Ammon's horn (tissue), 1 donor: Measurements from ENCODE around the gene FAM13C.

Experiments used
- DNase-seq: peaks from one replicate; pipeline ENCODE4 v3.0.0-alpha.2; 2016; ENCODE audit warnings: low spot score

Gene FAM13C

DNA sequence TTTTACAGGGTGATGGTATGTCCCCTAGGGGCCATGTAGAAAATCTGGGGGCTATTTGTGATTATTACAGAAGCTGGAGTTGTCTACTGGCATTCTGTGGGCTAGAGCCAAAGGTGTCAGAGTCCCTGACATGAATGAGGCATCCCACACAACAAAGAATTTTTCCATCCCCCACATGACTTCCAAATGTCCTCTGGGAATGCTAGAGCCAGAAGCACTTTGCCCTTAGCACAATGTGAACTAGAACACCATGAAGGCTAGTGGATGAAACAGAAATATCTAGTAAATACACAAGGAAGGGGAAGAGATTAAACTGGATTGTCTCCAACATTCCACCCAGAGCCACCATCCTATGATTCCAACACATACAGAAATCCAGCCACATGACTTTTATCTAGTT lies 46.9 kb downstream of the FAM13C start:
- no peak for DNase-seq

DNA sequence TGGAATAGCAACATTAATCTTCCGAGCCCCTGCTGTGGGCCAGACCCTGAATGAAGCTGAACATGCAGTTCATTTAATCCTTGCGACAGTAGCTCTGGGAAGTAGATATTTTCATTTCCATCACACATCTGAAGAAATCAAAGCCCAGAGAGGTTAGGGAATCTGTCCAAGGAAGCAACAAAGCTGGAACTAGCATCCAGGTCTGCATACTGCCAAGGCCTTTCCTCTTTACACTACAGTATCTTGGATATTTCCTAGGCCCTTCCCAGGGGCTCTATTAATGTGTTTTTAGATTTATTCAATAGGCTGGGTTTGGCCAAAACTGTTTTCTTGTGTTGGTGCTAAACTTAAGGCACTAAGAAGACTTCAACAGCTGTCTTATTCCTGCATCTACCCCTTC lies 48.1 kb downstream of the FAM13C start:
- DNase-seq: no peak

DNA sequence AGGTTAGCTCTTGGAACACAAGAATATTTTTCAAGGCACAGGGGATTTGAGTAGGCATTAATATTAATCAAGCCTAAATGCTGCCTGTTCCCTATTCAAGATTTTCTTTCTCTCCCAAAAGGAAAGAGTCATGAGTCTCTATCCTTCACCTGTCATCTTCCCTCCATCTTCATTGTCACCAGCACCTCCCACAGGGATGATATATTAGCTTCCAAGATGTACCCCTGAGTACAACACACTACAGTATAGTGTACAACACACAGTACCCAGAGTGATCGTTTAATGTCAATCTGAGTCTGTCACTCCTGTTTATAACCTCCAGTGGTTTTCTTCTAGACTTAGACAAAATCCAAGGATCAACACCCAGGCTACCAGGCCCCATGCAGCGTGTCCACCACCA lies 50.1 kb downstream of the FAM13C start:
- no peak for DNase-seq

DNA sequence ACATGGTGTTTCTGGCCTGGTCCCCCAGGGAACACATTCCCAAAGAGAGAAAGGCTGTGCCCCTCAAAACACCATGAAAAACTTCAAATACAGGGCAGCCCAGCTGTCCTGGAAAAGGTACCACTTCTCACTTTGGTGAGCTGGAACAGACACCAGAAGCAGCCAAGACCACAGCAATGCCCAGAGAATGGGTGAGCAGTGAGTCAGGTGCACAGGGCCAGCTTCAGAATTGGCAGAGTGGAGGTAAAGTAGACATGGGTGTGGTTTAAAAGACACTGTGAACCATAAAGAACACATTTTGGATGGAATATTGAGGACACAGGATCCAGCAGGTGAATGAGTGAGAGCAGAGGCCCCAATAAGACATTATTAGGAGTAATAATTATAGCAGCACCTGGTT lies 51.3 kb downstream of the FAM13C start:
- no peak for DNase-seq

DNA sequence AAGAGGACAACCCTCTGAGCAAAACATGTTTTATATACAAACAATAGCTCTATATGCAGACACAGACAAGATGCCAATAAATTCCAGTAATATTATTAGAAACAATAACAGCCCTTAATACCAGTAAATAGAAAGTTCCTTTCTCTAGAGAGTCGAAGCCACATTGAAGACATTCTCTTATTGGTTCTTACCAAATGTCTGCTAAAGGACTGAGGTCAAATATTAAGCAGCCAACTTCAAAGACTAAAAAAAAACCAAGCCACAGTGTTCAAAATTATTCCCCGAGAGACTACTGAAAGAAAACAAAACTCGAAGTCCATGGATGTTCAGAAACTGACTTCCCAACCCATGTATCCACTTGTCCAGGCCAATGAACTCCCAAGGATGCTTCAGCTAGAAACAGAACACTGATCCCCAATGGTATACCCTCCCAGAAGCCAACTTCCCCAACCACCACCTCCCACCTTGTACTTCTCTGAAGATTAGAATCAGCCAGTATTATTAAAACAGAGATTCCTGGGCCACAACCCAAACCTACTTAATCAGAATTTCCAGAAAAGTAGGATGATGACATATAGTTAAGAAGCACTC lies 51.9 kb downstream of the FAM13C start:
- DNase-seq: no peak

DNA sequence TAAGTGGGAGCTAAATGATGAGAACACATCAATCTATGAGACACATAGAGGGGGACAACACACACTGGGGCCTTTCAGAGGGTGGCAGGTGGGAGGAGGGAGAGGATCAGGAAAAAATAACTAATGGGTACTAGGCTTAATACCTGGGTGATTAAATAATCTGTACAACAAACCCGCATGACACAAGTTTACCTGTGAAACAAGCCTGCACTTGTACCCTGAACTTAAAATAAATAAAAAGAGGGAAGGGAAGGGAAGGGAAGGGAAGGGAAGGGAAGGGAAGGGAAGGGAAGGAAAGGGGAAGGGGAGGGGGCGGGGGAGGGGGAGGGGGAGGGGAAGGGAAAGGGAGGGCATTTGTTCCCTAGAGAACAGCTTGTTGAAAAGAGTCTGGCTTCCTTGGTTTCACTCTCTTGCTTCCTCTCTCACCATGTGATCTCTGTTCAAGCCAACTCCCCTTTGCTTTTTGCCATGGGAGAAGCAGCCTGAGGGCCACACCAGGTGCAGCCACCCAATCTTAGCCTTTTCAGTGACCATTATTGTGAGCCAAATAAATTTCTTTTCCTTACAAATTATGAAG lies 57.7 kb downstream of the FAM13C start:
- no peak for DNase-seq

DNA sequence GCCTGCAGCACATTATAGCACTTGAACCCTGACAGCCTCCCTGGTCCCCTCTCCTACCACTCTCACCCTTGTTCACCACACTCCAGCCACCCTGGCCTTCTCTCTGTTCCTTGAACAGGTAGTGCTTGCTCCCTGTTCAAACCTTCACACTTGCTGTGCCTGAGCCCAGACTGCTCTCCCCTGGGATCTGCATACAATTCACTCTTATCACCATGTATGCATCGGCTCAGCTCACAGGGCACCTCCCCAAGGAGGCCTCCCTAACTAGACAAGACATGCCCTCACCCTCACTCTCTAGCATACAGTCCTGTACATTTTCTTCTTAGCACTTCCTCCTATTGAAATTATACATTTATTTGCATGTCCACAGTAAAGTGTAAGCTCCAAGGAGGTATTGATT lies 59.3 kb downstream of the FAM13C start:
- no peak for DNase-seq

DNA sequence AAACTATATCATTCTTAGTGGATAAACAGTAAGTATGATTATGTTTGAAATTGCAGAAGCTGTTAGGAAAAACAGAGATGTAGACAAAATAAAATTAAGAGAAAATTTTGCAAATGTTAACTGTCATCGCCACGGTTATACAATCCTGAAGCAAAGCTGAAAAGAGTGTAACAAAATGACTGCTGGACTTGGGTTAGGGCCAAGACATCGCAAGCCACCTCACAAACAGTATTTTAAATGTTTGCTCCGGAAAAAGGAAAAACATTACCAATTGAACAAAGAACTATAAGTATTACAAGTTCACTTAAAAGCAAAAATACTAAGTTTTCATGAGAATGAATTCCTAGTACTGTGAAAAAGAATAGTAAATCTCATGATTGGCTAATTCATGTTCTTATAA lies 60.0 kb downstream of the FAM13C start:
- no peak for DNase-seq

DNA sequence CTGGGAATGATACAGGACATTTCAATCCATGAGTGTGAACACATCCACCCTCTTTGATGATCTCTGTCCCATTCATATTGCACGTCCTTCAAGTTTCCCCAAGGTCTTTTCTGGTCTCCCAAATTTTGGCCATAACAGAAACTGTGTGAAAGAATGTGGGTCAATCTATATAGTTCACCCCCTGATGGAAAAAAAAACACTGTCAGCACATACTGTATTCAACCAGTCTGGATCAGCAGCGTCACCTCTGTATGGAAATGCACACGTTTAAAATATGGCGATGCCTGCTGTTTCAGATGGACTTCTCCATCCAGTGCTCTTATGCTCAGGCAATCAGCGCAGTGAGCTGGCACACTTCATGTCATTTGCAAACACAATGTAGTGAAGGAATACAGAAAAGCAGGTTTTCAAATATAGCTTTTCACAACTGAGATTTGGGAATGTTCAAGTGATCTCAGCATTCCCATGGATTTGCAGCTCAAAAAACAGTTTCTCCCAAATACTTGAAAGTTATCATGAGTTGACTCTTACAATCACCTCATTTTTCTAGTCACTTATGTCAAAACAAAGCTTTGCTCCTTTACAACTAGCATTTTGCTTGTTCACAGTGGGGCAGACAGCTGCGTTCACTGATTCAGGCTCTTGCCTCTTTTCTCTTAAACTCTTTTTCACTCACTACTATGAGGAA lies 61.1 kb downstream of the FAM13C start:
- no peak for DNase-seq

DNA sequence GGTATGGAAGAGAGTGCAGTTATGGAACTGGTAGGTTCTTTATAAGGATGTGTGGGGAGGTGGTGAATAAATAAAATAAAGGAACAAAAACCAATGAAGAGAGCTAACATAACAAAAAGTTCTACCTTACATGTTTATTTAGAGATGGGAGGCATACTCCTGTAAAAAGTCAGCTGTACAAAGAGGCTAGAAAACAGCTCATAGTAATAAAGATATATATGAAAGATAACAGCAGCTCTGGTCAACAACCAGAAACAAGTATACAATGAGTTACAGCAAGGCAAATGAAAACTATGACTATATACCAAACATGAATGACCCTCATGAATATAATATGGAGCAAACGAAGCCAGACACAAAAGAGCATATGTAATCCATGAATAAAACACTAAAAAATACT lies 62.0 kb downstream of the FAM13C start:
- DNase-seq: no peak

DNA sequence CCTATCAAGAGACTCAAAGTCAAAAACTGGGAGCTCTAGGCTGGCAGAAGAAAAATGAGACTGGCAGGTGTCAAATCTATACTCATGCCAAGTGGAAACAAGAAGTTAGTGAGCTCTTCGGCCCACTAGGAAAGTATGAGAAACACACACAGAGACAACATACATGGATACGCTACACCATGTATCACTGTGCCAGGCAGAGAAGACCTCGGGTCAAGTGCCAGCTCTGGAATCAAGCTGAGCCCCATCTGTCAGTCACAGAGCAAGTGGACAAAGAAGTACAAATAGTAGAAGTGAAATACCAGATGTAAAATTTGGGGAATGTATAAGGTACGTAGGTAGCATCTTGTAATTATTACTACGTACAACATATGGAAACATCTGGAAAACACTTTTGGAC lies 62.4 kb downstream of the FAM13C start:
- no peak for DNase-seq

DNA sequence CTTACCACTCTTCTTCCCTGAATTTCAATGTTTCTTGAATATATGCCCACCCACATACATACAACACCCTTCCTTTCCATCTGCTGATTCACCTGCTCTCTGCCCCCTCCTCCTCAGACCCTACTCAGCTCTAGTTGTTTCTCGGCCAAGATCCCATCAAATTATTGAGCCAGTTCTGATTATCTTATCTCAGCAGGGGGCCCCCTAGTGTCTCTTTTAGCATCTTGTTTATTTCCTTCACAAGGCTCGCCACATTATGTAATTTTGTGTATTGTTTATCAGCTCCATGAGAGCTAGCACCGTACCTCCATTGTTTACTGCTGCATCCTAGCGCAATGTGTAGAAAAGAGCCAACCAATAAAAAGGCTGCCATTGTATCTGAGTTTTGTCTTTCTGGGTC lies 71.9 kb downstream of the FAM13C start:
- no peak for DNase-seq

DNA sequence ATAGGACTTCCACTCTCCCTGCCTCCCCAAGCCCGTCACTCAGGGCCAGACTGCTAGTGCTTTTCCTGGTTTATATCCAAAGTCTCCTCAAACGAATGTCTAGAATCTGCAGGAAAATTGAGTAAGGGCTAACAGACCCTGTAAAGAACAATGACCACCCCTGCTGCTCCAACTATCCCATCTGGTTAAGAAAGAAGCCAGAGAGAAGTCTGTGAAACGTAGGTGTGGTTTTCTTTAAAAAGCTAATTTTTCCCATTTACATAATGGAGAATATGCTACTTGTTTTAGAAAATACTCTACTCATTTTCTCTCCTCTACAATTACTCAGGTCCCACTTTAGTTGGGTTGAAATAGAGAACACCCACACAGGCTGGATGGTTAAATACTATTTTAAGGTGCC lies 72.5 kb downstream of the FAM13C start:
- DNase-seq: no peak

DNA sequence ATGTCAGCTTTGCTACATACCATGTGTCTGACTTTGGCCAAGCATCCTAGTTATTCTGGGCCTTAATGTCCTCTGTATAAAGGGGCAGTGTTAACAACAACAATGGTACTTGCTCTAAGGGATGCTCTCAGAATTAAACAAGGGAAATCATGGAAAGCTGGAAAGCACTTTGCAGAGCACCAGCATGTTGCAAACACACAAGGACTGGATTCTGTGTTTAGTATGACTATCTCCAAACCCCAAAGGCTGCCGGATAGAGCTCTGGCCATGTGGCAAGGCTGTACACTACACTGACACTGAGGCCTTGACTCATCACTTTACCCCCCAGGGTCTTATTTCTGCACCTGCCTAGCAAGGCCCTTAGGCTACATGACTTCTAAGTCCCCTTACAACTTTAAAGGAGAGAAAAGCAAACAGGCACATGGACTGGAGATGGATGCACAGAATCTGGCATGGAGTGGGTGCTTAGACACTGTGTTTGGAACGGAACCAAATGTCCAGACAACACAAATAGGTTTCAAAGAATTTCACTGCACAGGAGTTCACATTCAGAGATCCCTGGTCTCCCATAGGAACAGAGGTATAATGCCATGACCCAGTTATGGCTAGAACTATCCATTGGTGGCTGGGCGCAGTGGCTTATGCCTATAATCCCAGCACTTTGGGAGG lies 74.6 kb downstream of the FAM13C start:
- DNase-seq: peak; percentile 87

DNA sequence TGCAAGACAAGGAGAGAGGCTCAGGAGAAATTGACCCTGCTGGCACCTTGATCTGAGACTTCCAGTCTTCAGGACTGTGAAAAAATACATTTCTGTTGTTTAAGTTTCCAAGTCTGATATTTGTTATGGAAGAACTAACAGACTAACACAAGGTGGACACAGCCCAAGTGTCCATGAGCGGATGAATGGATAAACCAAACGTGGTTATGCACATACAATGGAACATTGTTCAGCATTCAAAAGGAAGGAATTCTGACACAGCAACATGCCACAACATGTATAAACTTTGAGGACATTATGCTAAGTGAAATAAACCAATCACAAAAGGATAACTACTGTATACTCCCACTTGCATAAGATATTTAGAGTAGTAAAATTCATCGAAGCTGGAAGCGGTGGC lies 76.5 kb downstream of the FAM13C start:
- DNase-seq: no peak

DNA sequence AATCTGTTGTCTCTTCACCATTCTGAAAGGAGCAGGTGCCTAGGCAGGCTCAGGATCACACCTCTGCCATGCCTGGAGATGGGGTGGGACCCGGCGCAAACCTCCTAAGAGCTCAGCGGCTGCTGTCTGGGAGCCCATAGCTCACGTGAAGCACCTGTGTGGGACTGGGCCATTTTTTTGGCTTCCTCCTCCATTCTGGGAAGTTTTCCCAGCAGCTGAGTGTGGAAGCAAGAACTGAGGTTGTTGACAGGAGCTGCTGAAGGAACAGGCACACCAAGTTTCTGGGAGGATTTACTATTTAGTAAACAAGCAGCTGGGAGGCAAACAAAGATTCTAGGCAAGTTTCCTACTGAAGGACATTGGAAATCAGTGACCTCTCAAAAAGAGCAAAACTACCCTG lies 77.3 kb downstream of the FAM13C start:
- DNase-seq: no peak

DNA sequence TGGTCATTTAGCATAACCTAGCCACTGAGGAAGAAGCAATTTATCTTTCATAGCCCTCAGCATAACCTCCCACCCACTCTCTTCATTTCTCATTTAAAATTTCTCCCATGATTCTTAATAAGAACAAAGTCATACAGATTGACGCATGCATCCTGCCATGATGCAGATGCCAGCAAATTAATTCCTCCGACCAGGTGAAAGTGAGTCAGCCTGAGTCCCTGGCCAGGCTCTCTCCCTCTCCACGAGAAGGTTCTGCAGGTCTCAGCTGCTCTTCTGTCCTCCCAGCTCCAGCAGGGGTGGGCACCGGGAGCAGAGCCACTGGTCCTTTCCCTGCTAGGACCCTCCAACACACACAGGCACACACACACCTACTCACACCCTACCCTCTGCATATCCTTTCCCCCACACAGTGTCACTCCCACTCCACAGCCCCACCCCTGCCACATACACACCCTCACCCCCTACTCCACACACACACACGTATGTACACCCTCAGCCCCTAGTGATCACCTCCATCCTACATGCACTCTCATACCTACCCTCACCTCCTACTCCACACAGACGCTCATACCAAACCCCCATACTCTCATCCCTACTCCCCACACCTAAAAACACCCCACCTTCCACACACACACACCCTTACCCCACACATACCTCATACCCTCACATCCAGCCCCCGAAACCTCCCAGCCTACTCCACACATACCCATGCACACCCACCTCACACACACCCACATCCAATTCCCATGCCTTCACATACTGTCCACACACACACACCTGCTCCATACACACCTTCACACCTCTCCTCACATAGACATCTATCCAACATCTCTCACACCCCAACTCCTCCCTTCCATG lies 78.0 kb downstream of the FAM13C start:
- DNase-seq: no peak

DNA sequence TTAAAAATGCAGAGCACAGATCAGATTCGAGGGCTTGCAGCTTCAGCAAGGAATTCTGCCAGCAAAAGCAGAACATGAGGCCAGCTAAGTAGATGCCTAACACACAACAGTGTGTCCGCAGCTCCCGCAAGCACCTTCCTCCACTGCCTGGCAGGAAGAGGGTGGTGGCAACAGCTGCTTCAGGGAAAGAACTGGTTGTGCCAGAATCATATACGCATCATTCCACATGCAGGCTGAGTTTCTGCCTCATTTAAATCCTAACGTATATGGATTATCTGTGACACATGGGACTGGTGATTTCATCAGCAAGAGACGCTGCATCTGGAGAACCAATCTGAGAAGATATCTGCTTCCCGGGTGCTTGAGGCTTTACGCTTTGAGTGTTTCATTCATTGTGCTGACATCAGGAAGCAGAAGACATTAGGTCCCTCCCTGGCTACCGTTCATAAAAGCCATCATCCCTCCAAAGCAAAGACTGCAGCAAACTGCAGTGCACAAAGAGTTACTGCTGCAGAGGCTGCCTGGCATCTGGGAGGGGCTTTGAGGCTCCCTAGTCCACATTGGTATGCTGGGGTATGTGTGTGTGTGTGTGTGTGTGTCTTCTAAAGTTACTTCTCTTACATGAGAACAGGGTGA lies 78.8 kb downstream of the FAM13C start:
- DNase-seq: peak; percentile 62

DNA sequence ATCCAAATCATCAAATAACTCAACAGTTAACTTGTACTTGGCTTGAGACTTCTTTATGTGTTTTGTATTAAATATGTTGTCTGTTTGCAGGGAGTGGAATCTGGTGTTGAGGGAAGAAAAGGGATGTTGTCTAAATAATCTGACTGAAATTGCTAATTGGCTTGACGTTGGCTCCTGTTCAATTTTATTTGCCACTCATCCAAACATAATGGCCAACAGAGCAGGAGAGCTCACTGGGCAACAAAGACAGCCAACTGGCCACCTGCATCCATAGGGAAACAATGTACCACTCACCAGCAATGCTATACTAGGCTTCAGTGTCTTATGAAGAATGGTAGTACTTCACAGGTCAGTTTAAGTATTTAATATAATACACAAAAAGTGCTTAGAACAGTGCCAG lies 80.5 kb downstream of the FAM13C start:
- peak; percentile 75 for DNase-seq

DNA sequence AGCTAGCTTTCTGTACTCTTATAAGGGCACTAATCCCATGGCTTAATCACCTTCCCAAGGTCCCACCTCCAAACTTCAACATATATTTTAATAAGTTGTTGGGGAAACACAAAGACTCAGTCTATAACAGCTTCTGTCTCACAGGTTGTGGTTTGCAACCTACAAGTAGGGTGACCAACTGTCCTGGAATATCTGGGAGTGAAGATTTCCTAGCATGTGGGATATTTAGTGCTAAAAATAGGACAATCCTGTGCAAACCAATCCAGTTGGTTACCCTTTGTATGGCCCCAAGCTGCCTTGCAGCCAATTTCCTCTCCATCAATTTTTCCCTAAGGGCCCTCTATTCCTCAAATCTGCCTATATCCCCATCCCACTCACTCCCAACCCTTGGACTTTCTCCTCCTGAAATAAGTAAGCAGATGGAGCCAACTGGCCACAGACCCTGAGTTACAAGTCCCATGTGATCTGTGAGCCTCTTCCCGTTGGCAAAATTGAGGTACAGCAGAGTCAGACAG lies 82.3 kb downstream of the FAM13C start:
- DNase-seq: no peak

DNA sequence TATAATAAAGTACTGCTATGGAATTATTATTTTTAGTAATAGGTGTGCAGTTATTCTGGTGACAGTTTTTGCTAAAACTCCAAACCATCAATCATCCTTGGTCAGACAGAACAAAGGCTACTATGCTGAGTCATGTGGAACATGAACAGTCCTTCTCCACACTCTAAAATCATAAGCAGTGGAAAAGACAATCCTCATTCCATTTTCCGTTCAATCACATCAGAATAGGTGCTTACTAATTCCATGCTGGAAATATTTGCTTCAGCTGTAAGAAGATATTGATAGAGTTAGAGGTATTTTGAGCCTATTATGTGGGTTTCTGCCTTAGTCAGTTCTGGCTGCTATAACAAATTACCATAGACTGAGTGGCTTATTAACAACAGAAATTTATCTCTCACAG lies 82.9 kb downstream of the FAM13C start:
- DNase-seq: no peak

DNA sequence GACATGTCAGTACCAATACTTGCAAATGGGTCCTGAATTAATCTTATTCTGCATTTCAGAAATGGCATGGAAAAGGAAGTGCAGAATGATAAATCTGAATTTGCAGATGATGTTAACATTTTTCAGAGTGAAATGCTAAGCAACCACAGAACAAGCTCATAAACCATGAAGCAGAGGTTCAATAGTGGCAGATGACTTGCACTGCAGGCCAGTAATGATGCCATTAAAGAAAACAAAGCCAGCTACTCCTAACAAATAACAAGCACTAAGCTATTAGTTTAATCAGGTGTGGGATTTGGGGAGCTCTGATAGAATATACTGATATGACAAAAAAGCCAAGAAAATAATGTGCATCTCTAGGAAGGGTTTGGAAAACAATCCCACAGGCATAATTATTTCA lies 85.4 kb downstream of the FAM13C start:
- DNase-seq: no peak
